HG02678 (cell line): ENCODE data around the gene KCNK4.
A peak's percentile ranks its signal among the peaks of the same experiment; 100 is the strongest.
"Not testable (repeated sequence)": the region's sequence is repeated elsewhere in the genome, so short reads cannot be mapped to it uniquely, and the experiment has no call there.

Experiments used
- ATAC-seq: cut with Tn5 transposase; IDR thresholded peaks from one replicate; pipeline ENCODE4 v1.9.1; 2021; ENCODE audit warnings: mild to moderate bottlenecking, moderate library complexity; ENCODE audit not compliant: unreplicated experiment

The KCNK4 gene

GRCh38 chr11:64322925-64323260 is 31.8 kb downstream of the KCNK4 start:
- no peak for ATAC-seq

GRCh38 chr11:64323373-64323772 is 32.3 kb downstream of the KCNK4 start:
- no peak for ATAC-seq

GRCh38 chr11:64323984-64324383 is 32.9 kb downstream of the KCNK4 start:
- not testable (repeated sequence) for ATAC-seq

- ATAC-seq: no peak
Observed at GRCh38 chr11:64324692-64325469, 33.8 kb downstream of the KCNK4 start.

GRCh38 chr11:64327375-64327774 is 36.3 kb downstream of the KCNK4 start:
- no peak for ATAC-seq

GRCh38 chr11:64327993-64328392 is 36.9 kb downstream of the KCNK4 start:
- ATAC-seq: no peak

- ATAC-seq: no peak
Observed at GRCh38 chr11:64330888-64331287, 39.8 kb downstream of the KCNK4 start.

GRCh38 chr11:64331569-64332371 is 40.7 kb downstream of the KCNK4 start:
- peak; percentile 52 for ATAC-seq

- no peak for ATAC-seq
Observed at GRCh38 chr11:64333556-64333955, 42.5 kb downstream of the KCNK4 start.

- peak; percentile 75 for ATAC-seq
Observed at GRCh38 chr11:64334764-64335735, 43.9 kb downstream of the KCNK4 start.

- no peak for ATAC-seq
Observed at GRCh38 chr11:64337538-64338249, 46.6 kb downstream of the KCNK4 start.

- ATAC-seq: no peak
Observed at GRCh38 chr11:64338716-64339115, 47.6 kb downstream of the KCNK4 start.

- no peak for ATAC-seq
Observed at GRCh38 chr11:64339286-64339685, 48.2 kb downstream of the KCNK4 start.

- ATAC-seq: peak; percentile 70
Observed at GRCh38 chr11:64339754-64340408, 48.8 kb downstream of the KCNK4 start, which contains the start of gene CCDC88B. Gene CCDC88B, plus strand, starts transcription at chr11:64340204. Its CDS starts 63 bp downstream, at chr11:64340267.

- peak; percentile 45 for ATAC-seq
Observed at GRCh38 chr11:64340671-64341335, 49.7 kb downstream of the KCNK4 start.

- no peak for ATAC-seq
Observed at GRCh38 chr11:64341429-64341828, 50.3 kb downstream of the KCNK4 start.

- ATAC-seq: no peak
Observed at GRCh38 chr11:64341851-64342791, 51.0 kb downstream of the KCNK4 start.
